ENCODE results near the gene C1orf115.

DNA sequence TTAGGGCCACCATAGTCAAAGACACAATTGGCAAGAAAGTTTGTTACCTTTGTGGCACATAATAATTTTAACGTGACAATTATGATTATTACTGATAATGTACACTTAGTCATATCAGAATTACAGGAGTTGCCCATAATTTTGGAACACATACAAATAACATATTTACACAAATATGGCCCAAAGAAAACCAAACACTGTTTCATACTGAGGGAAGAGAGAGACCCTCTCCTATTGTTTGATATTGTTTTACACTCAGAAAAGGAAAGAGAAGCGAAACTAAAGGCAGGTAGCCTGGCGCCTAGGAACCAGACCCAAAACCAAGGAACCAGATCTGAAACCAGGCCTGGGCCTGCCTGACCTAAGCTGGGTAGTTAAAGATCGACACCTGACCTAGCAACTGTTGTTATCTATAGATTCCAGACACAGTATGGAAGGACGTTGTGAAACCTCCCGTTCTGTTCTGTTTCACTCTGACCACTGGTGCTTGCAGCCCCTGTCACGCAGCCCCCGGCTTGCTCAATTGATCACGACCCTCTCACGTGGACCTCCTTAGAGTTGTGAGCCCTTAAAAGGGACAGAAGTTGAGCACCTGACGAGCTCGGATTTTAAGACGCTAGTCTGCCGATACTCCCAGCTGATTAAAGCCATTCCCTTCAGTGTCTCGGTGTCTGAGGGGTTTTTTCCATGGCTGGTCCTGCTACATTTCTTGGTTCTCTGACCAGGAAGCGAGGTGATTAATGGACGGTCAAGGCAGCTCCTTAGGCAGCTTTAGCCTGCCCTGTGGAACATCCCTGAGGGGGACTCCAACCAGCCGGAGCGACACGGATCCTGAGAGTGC, 27.9 kb downstream of the C1orf115 start:
- no peak for TF ChIP-seq EZH2 (IDR thresholded peaks at IDR 0.05; ENCODE audit: insufficient read depth, low read length)
- TF ChIP-seq, protein P1, sequence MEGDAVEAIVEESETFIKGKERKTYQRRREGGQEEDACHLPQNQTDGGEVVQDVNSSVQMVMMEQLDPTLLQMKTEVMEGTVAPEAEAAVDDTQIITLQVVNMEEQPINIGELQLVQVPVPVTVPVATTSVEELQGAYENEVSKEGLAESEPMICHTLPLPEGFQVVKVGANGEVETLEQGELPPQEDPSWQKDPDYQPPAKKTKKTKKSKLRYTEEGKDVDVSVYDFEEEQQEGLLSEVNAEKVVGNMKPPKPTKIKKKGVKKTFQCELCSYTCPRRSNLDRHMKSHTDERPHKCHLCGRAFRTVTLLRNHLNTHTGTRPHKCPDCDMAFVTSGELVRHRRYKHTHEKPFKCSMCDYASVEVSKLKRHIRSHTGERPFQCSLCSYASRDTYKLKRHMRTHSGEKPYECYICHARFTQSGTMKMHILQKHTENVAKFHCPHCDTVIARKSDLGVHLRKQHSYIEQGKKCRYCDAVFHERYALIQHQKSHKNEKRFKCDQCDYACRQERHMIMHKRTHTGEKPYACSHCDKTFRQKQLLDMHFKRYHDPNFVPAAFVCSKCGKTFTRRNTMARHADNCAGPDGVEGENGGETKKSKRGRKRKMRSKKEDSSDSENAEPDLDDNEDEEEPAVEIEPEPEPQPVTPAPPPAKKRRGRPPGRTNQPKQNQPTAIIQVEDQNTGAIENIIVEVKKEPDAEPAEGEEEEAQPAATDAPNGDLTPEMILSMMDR (IDR thresholded peaks at IDR 0.05; ENCODE audit: insufficient read depth, low read depth, low read length) = no peak

Data from astrocyte (in vitro differentiated cells and primary cell).